B cell (primary cell): ENCODE data around the gene PRKCA. TPM values are rescaled to one million over a fixed set of nuclear protein-coding genes. Genes with fewer than 3 reads are reported as not detected.

ENCODE experiments used
- ATAC-seq: fragments of 200-7000 bp; cut with Tn5 transposase; one replicate; pipeline ENCODE4 v1.10.0; 2021; ENCODE audit warnings: low read depth, mild to moderate bottlenecking, moderate number of reproducible peaks, moderate library complexity
- CTCF ChIA-PET: fragments of 350-600 bp; sonication (Branson Sonifier 250); formaldehyde crosslinking; loops from one replicate; lab custom pipeline; 2021; ENCODE audit warnings: antibody characterized with exemption, inconsistent platforms; lab: Charles Lee
- POLR2A ChIA-PET: fragments of 350-600 bp; sonication (Branson Sonifier 250); formaldehyde crosslinking; loops from one replicate; lab custom pipeline; 2021; ENCODE audit warnings: antibody characterized with exemption; lab: Charles Lee
- DNase-seq: peaks from one replicate; pipeline ENCODE4 v3.0.0; 2013
- H2AFZ ChIP-seq: 2 replicates; pipeline ENCODE4 v1.6.1; 2012; ENCODE audit warnings: mild to moderate bottlenecking, low read depth, low read length; ENCODE audit not compliant: insufficient read depth, poor library complexity, severe bottlenecking
- H3K27ac ChIP-seq, 2 donors: 1 replicate in 1 of 2; 2 replicates in 1 of 2; pipeline ENCODE4 v1.5.1; 2012 to 2013; ENCODE audit warnings: low read length in 2 of 2, mild to moderate bottlenecking in 2 of 2, moderate library complexity in 1 of 2
- H3K27me3 ChIP-seq, 4 experiments: fragments of 200-600 bp in 1 of 4; sonication (generic) in 1 of 4; replicated peaks in 1 of 4; 1 replicate in 2 of 4; 2 replicates in 2 of 4; pipeline versions ENCODE4 v1.6.1 to v1.7.0; 2013 to 2016; ENCODE audit warnings: low read length in 3 of 4, mild to moderate bottlenecking in 2 of 4, mixed read lengths in 1 of 4, moderate library complexity in 1 of 4; ENCODE audit not compliant: insufficient read depth in 4 of 4, control insufficient read depth in 3 of 4; ENCODE audit errors: control extremely low read depth in 1 of 4
- H3K36me3 ChIP-seq, 2 experiments: replicated peaks in 1 of 2; 1 replicate in 1 of 2; 2 replicates in 1 of 2; pipeline versions ENCODE4 v1.6.1 to v1.7.1; 2013; ENCODE audit warnings: low read length in 1 of 2; ENCODE audit not compliant: insufficient read depth in 2 of 2, control insufficient read depth in 1 of 2; ENCODE audit errors: control extremely low read depth in 1 of 2, extremely low read depth in 1 of 2
- H3K4me1 ChIP-seq, 2 donors: fragments of 200-600 bp in 1 of 2; sonication (generic) in 1 of 2; 1 replicate in 1 of 2; 2 replicates in 1 of 2; pipeline versions ENCODE4 v1.5.1 to v1.6.1; 2013 to 2017; ENCODE audit warnings: low read length in 2 of 2; ENCODE audit not compliant: control insufficient read depth in 2 of 2, insufficient read depth in 2 of 2
- H3K4me2 ChIP-seq: replicated peaks from 2 replicates; pipeline ENCODE3; 2012; ENCODE audit warnings: mild to moderate bottlenecking, low read depth, low read length; ENCODE audit not compliant: poor library complexity, severe bottlenecking
- H3K4me3 ChIP-seq, 5 experiments: fragments of 200-600 bp in 1 of 5; sonication (generic) in 1 of 5; 1 replicate in 3 of 5; 2 replicates in 2 of 5; pipeline versions ENCODE4 v1.5.1 to v1.7.0; 2011 to 2016; ENCODE audit warnings: low read length in 4 of 5, mild to moderate bottlenecking in 4 of 5, low read depth in 2 of 5, control low read depth in 1 of 5, moderate library complexity in 1 of 5; ENCODE audit not compliant: insufficient read depth in 1 of 5; ENCODE audit errors: control extremely low read depth in 1 of 5, extremely low read depth in 1 of 5
- H3K79me2 ChIP-seq: fragments of 200-600 bp; sonication (generic); one replicate; pipeline ENCODE4 v1.6.0; 2016; ENCODE audit warnings: low read length; ENCODE audit not compliant: control insufficient read depth, insufficient read depth
- H3K9ac ChIP-seq: fragments of 200-600 bp; sonication (generic); 2 replicates; pipeline ENCODE4 v1.6.1; 2017; ENCODE audit warnings: mild to moderate bottlenecking, low read length, moderate library complexity
- H3K9me3 ChIP-seq, 3 donors: one replicate each; pipeline versions ENCODE4 v1.6.1 to v1.7.1; 2013; ENCODE audit warnings: low read length in 2 of 3; ENCODE audit not compliant: control insufficient read depth in 2 of 3, insufficient read depth in 1 of 3; ENCODE audit errors: control extremely low read depth in 1 of 3
- H4K20me1 ChIP-seq: 2 replicates; pipeline ENCODE4 v1.6.0; 2012; ENCODE audit warnings: mild to moderate bottlenecking, low read length; ENCODE audit not compliant: insufficient read depth, control insufficient read depth, poor library complexity, severe bottlenecking
- H3K27ac Mint-ChIP-seq: one replicate; pipeline ENCODE4 v1.8.0; 2021; ENCODE audit warnings: mixed read lengths
- H3K27me3 Mint-ChIP-seq: one replicate; pipeline ENCODE4 v1.8.0; 2021; ENCODE audit warnings: mixed read lengths
- H3K4me1 Mint-ChIP-seq: one replicate; pipeline ENCODE4 v1.8.0; 2021; ENCODE audit warnings: mixed read lengths
- H3K4me3 Mint-ChIP-seq: one replicate; pipeline ENCODE4 v1.8.0; 2021; ENCODE audit warnings: mixed read lengths
- H3K9me3 Mint-ChIP-seq: one replicate; pipeline ENCODE4 v1.8.0; 2022; ENCODE audit warnings: mixed read lengths; ENCODE audit not compliant: insufficient read depth
- CTCF ChIP-seq: fragments of 200-600 bp; IDR thresholded peaks from one replicate; pipeline ENCODE4 v1.8.0; 2022; ENCODE audit warnings: antibody characterized with exemption, mild to moderate bottlenecking
- EZH2 ChIP-seq: IDR thresholded peaks from 2 replicates; pipeline ENCODE4 v1.6.1; 2012; ENCODE audit warnings: borderline replicate concordance, low read depth, mild to moderate bottlenecking, moderate library complexity, low read length; ENCODE audit not compliant: insufficient read depth, poor library complexity, severe bottlenecking
- WGBS: methylation state at CpG from one replicate; pipeline ENCODE4 v1.1.5; 2013; ENCODE audit warnings: missing lambda C conversion rate; ENCODE audit not compliant: insufficient coverage; 5-methylcytosine and 5-hydroxymethylcytosine counted together
- intact Hi-C: fragments of 100-400 bp; cut with micrococcal nuclease; formaldehyde crosslinking; loops from one replicate; pipeline ENCODE4 v1.10.0; 2022
- polyA plus RNA-seq: library from polyadenylated mRNA; depleted of rRNA; stranded (reverse); fragments of >200 nt; gene quantifications from 2 replicates; pipeline ENCODE4 v1.2.3, GENCODE V29; 2012
- total RNA-seq, 2 donors: library from RNA; stranded (reverse); fragments of 120-200 nt in 1 of 2; gene quantifications; 1 replicate in 1 of 2; 2 replicates in 1 of 2; pipeline versions ENCODE4 v1.2.3 to v1.2.4, GENCODE V29; 2013 to 2022

The PRKCA gene
- total and polyA plus RNA-seq, 2 donors (not counting 1 experiment from before 2014, with no cell fraction given): 0.33 to 7.7 TPM

GRCh38 chr17:66557886-66558285, 255.5 kb downstream of the PRKCA start:
- Histone ChIP-seq H3K4me3 (no peak overlapping the region), H3K9me3 (no peaks in the 10 kb centered on the region), H3K4me2 (no peak overlapping the region), H3K27me3 (no peaks in the 10 kb centered on the region), H3K36me3 (no peaks in the 10 kb centered on the region), H3K4me1 (no peaks in the 10 kb centered on the region), H3K27ac (no peak overlapping the region), H3K79me2 (no peaks in the 10 kb centered on the region), H3K9ac (no peak overlapping the region), H4K20me1 (no peaks in the 10 kb centered on the region), H2AFZ (no peak overlapping the region)
- ChIA-PET POLR2A (no interaction called here), CTCF (interaction anchor here (1.5 kb wide), 1 partner anchor 9 kb away, joined by 6 read pairs; no protein-coding TSS in a partner anchor)
- Mint-ChIP-seq H3K27ac (no peak overlapping the region), H3K27me3 (no peaks in the 10 kb centered on the region), H3K4me1 (no peaks in the 10 kb centered on the region), H3K9me3 (no peaks in the 10 kb centered on the region), H3K4me3 (no peak overlapping the region)
- no peak for TF ChIP-seq CTCF
- TF ChIP-seq EZH2: no peak
- 84% methylated on average over 7 of the region's 8 CpGs for WGBS
- no peak for ATAC-seq
- intact Hi-C loops: no loop called here
- no peak for DNase-seq

- CTCF ChIA-PET: no interaction called here
- no peak overlapping the region for H3K9ac ChIP-seq
- H3K79me2 ChIP-seq: no peaks in the 10 kb centered on the region
- WGBS: 98% methylated on average over 5 of the region's 7 CpGs
- TF ChIP-seq CTCF (no peak), EZH2 (no peak)
- no peaks in the 10 kb centered on the region for H3K4me1 ChIP-seq
- DNase-seq: no peak
- H3K4me1 Mint-ChIP-seq: no peaks in the 10 kb centered on the region
- no peak for ATAC-seq
- H3K9me3 Mint-ChIP-seq: no peaks in the 10 kb centered on the region
- H3K4me3 Mint-ChIP-seq: no peak overlapping the region
- H3K27me3 Mint-ChIP-seq: no peaks in the 10 kb centered on the region
- no peak overlapping the region for H2AFZ ChIP-seq
- no peak overlapping the region for H3K4me2 ChIP-seq
- no peaks in the 10 kb centered on the region for H3K27me3 ChIP-seq
- no peak overlapping the region for H3K27ac Mint-ChIP-seq
- H3K9me3 ChIP-seq: no peaks in the 10 kb centered on the region
- POLR2A ChIA-PET: no interaction called here
- no peak overlapping the region for H3K27ac ChIP-seq
- no peaks in the 10 kb centered on the region for H4K20me1 ChIP-seq
- H3K36me3 ChIP-seq: no peaks in the 10 kb centered on the region
- intact Hi-C loops: no loop called here
- H3K4me3 ChIP-seq: no peak overlapping the region
Measured at GRCh38 chr17:66560691-66561090, 258.3 kb downstream of the PRKCA start.
